HG03060 (cell line): ENCODE data around the gene SH3RF2.
"Not testable (repeated sequence)": the region's sequence is repeated elsewhere in the genome, so short reads cannot be mapped to it uniquely, and the experiment has no call there.

ENCODE experiments used
- ATAC-seq: cut with Tn5 transposase; IDR thresholded peaks from one replicate; pipeline ENCODE4 v1.9.1; 2021; ENCODE audit warnings: low read depth, moderate number of reproducible peaks; ENCODE audit not compliant: unreplicated experiment

Gene SH3RF2

GRCh38 chr5:145976431-145977155, 40.2 kb downstream of the SH3RF2 start:
- ATAC-seq: peak; percentile 85

- ATAC-seq: no peak
These were observed 41.8 kb downstream of the SH3RF2 start for GRCh38 chr5:145978171-145978570.

- no peak for ATAC-seq
These were observed 42.3 kb downstream of the SH3RF2 start for GRCh38 chr5:145978708-145979107.

GRCh38 chr5:145979270-145980223, 43.2 kb downstream of the SH3RF2 start:
- ATAC-seq: no peak

- ATAC-seq: no peak
These were observed 43.9 kb downstream of the SH3RF2 start for GRCh38 chr5:145980259-145980658.

GRCh38 chr5:145980718-145981117, 44.3 kb downstream of the SH3RF2 start:
- no peak for ATAC-seq

GRCh38 chr5:145981589-145982571, 45.5 kb downstream of the SH3RF2 start:
- no peak for ATAC-seq

- no peak for ATAC-seq
These were observed 46.4 kb downstream of the SH3RF2 start for GRCh38 chr5:145982572-145983318.

- no peak for ATAC-seq
These were observed 47.1 kb downstream of the SH3RF2 start for GRCh38 chr5:145983446-145983845.

- no peak for ATAC-seq
These were observed 47.7 kb downstream of the SH3RF2 start for GRCh38 chr5:145984072-145984471.

GRCh38 chr5:145987856-145988255, 51.5 kb downstream of the SH3RF2 start:
- ATAC-seq: no peak

- no peak for ATAC-seq
These were observed 52.6 kb downstream of the SH3RF2 start for GRCh38 chr5:145988993-145989392.

GRCh38 chr5:145989428-145989827, 53.0 kb downstream of the SH3RF2 start:
- ATAC-seq: no peak

GRCh38 chr5:145990170-145990569, 53.8 kb downstream of the SH3RF2 start:
- no peak for ATAC-seq

GRCh38 chr5:145991044-145991575, 54.7 kb downstream of the SH3RF2 start:
- no peak for ATAC-seq

GRCh38 chr5:145993538-145993937, 57.2 kb downstream of the SH3RF2 start:
- ATAC-seq: not testable (repeated sequence)

GRCh38 chr5:145996135-145996534, 59.8 kb downstream of the SH3RF2 start:
- no peak for ATAC-seq

GRCh38 chr5:145999208-145999607, 62.8 kb downstream of the SH3RF2 start:
- ATAC-seq: no peak

GRCh38 chr5:146000072-146000471, 63.7 kb downstream of the SH3RF2 start:
- no peak for ATAC-seq
